DND-41 (cell line): ENCODE data around the gene TXNDC5.

Experiments used
- EZH2 ChIP-seq: IDR thresholded peaks from 3 replicates; pipeline ENCODE4 v1.6.1; 2012; ENCODE audit warnings: borderline replicate concordance, low read depth, mild to moderate bottlenecking, moderate library complexity, low read length, inconsistent platforms; ENCODE audit not compliant: severe bottlenecking
- TF ChIP-seq, protein P1 (sequence below): IDR thresholded peaks from 2 replicates; pipeline ENCODE4 v1.5.1; 2012; ENCODE audit warnings: borderline replicate concordance, low read length, moderate library complexity, mild to moderate bottlenecking; ENCODE audit not compliant: poor library complexity, severe bottlenecking; ENCODE audit errors: extremely low read depth

DNA sequence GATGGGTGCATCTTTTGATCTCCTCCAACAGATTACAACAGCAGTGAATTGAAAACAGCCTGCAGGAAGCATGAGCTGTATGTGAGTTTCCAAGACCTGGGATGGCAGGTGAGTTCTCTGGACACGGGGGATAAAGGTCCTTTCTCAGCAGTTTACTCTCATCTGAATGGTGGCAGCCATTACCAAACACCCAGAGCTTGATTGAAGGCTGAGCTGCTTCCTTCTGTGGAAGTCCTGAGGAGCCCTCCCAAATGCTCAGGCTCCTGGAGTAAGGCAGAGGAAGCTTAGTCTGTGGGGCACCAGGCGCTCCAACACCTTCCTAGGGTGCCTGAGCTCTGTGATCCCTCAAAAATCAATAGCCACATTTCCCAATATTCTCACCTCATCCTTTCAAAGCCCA is 31.5 kb downstream of the TXNDC5 start:
- TF ChIP-seq, protein P1, sequence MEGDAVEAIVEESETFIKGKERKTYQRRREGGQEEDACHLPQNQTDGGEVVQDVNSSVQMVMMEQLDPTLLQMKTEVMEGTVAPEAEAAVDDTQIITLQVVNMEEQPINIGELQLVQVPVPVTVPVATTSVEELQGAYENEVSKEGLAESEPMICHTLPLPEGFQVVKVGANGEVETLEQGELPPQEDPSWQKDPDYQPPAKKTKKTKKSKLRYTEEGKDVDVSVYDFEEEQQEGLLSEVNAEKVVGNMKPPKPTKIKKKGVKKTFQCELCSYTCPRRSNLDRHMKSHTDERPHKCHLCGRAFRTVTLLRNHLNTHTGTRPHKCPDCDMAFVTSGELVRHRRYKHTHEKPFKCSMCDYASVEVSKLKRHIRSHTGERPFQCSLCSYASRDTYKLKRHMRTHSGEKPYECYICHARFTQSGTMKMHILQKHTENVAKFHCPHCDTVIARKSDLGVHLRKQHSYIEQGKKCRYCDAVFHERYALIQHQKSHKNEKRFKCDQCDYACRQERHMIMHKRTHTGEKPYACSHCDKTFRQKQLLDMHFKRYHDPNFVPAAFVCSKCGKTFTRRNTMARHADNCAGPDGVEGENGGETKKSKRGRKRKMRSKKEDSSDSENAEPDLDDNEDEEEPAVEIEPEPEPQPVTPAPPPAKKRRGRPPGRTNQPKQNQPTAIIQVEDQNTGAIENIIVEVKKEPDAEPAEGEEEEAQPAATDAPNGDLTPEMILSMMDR: no peak
- no peak for TF ChIP-seq EZH2
